ENCODE measurements around the gene ZBTB2. TPM values are rescaled to one million over a fixed set of nuclear protein-coding genes. Genes with fewer than 3 reads are reported as not detected.

ZBTB2 gene
- total and polyA plus RNA-seq, 2 of the 4 experiments (the other 2 are of a cell fraction) = 11.8 to 17.7 TPM

GRCh38 chr6:151428093-151428735 is 36.9 kb upstream of the ZBTB2 start:
- H3K9me1 ChIP-seq (ENCODE audit: insufficient read depth, low read length) = no peaks in the 10 kb centered on the region
- H3K9ac ChIP-seq (ENCODE audit: low read depth, low read length) = no peak overlapping the region
- H2AK5ac ChIP-seq (ENCODE audit: low read depth, low read length) = no peak overlapping the region
- intact Hi-C loops (cut with micrococcal nuclease) = no loop called here
- H3K4me1 ChIP-seq (ENCODE audit: control insufficient read depth, insufficient read depth, low read length) = no peaks in the 10 kb centered on the region
- WGBS, 2 experiments (ENCODE audit: extremely low coverage in 2 of 2, insufficient read length in 1 of 2) = no CpG with 5 or more reads among the region's 4 CpGs
- H4K20me1 ChIP-seq (ENCODE audit: insufficient read depth, low read length) = no peaks in the 10 kb centered on the region
- H3K4me2 ChIP-seq (ENCODE audit: low read depth, low read length) = no peak overlapping the region
- H2BK120ac ChIP-seq (ENCODE audit: low read depth, low read length) = no peak overlapping the region
- H3K4ac ChIP-seq (ENCODE audit: low read depth, low read length) = no peak overlapping the region
- TF ChIP-seq RFX5 (IDR thresholded peaks at IDR 0.05; ENCODE audit: low read depth, low read length) (no peak), CHD1 (IDR thresholded peaks at IDR 0.05; ENCODE audit: low read depth, low read length) (no peak)
- dilution Hi-C loops (cut with HindIII; ENCODE audit: low sequenced_read_pairs, unreplicated experiment) = no loop called here
- no peak for DNase-seq
- no peak overlapping the region for H3K14ac ChIP-seq (replicated peaks; ENCODE audit: low read depth, low read length)
- H4K8ac ChIP-seq (ENCODE audit: low read depth in 2 of 2, low read length in 2 of 2) = no peak overlapping the region
- no peak overlapping the region for H4K5ac ChIP-seq (ENCODE audit: low read depth, low read length)
- BruUV-seq (replicated peaks) = no TSS peak
- no peak overlapping the region for H3K56ac ChIP-seq (ENCODE audit: extremely low read depth, insufficient read depth, low read length)
- no peak overlapping the region for H2AK9ac ChIP-seq (replicated peaks; ENCODE audit: low read depth, low read length, poor library complexity)
- ChIA-PET CTCF (no interaction called here), POLR2A (ENCODE audit: unreplicated experiment) (no interaction called here)
- peaks cover 0 to 4% of the 10 kb centered on the region in 2 experiments; a peak in 2 of 4 replicates for H3K79me1 ChIP-seq (ENCODE audit: low read depth in 1 of 2, low read length in 2 of 2)
- no peak for ATAC-seq (ENCODE audit: low read depth)
- H2BK20ac ChIP-seq (ENCODE audit: low read depth, low read length) = no peak overlapping the region
- no peaks in the 10 kb centered on the region for H3K27me3 ChIP-seq (ENCODE audit: control insufficient read depth, insufficient read depth, low read length)
- no peak overlapping the region for H3K23ac ChIP-seq (ENCODE audit: low read depth, low read length)
- in situ Hi-C loops (cut with MboI; ENCODE audit: low sequenced_read_pairs) = loop anchor here (25.0 kb wide), 1 partner anchor 709 kb away; no protein-coding TSS in a partner anchor
- H2BK15ac ChIP-seq (ENCODE audit: low read depth, low read length) = no peak overlapping the region
- H3K27ac ChIP-seq (ENCODE audit: insufficient read depth, low read length) = no peak overlapping the region
- H3K4me3 ChIP-seq (ENCODE audit: insufficient read depth, low read depth, low read length) = no peak overlapping the region
- H3K9me3 ChIP-seq (ENCODE audit: control insufficient read depth, insufficient read depth, low read length) = no peaks in the 10 kb centered on the region
- H2BK5ac ChIP-seq (ENCODE audit: low read depth, low read length, poor library complexity, severe bottlenecking) = no peak overlapping the region
- H4K91ac ChIP-seq (ENCODE audit: insufficient read depth, low read depth, low read length) = no peak overlapping the region
- no peak overlapping the region for H3K18ac ChIP-seq (ENCODE audit: low read depth, low read length)
- H3K36me3 ChIP-seq (ENCODE audit: control insufficient read depth, insufficient read depth, low read length) = peaks cover 38% of the 10 kb centered on the region
- no peak overlapping the region for H2AFZ ChIP-seq (replicated peaks; ENCODE audit: low read length, poor library complexity)

All from IMR-90 (cell line).